ENCODE results near the gene ABCB1. TPM values are rescaled to one million over a fixed set of nuclear protein-coding genes. Genes with fewer than 3 reads are reported as not detected.

ABCB1 gene
- 1,000 to 10,000 TPM in 1 of 9 donors, 100 to 1,000 TPM in 7, 10 to 100 TPM in 1; 67.9 to 1,205 (median 399) TPM for total RNA-seq
- 1,000 to 10,000 TPM in 1 of 3 donors, 100 to 1,000 TPM in 1, 10 to 100 TPM in 1; 64.5 to 1,762 (median 185) TPM for polyA plus RNA-seq
- long read RNA-seq, donor 1, full-length matches to known transcripts: 6 of 77 reads
- long read RNA-seq, donor 1, partial matches to known transcripts: 53 of 77 reads
- long read RNA-seq, donor 1, other reads (novel, unspliced or antisense): 18 of 77 reads
- long read RNA-seq, donor 2: 0 reads
- long read RNA-seq, donor 3, full-length matches to known transcripts: 9 of 58 reads
- long read RNA-seq, donor 3, partial matches to known transcripts: 49 of 58 reads
- long read RNA-seq, donor 3, other reads (novel, unspliced or antisense): 0 of 58 reads
- long read RNA-seq, donor 4, full-length matches to known transcripts: 42 of 120 reads
- long read RNA-seq, donor 4, partial matches to known transcripts: 74 of 120 reads
- long read RNA-seq, donor 4, other reads (novel, unspliced or antisense): 4 of 120 reads
- long read RNA-seq, donor 5, full-length matches to known transcripts: 569 of 692 reads
- long read RNA-seq, donor 5, partial matches to known transcripts: 67 of 692 reads
- long read RNA-seq, donor 5, other reads (novel, unspliced or antisense): 56 of 692 reads
- long read RNA-seq, donor 6, full-length matches to known transcripts: 8 of 55 reads
- long read RNA-seq, donor 6, partial matches to known transcripts: 40 of 55 reads
- long read RNA-seq, donor 6, other reads (novel, unspliced or antisense): 7 of 55 reads
- long read RNA-seq, donor 7, partial matches to known transcripts: 15 of 20 reads
- long read RNA-seq, donor 7, other reads (novel, unspliced or antisense): 5 of 20 reads
- long read RNA-seq, donor 8, full-length matches to known transcripts: 4 of 25 reads
- long read RNA-seq, donor 8, partial matches to known transcripts: 21 of 25 reads
- long read RNA-seq, donor 8, other reads (novel, unspliced or antisense): 0 of 25 reads
- long read RNA-seq, donor 9, full-length matches to known transcripts: 2 of 7 reads
- long read RNA-seq, donor 9, partial matches to known transcripts: 5 of 7 reads
- long read RNA-seq, donor 9, other reads (novel, unspliced or antisense): 0 of 7 reads
- long read RNA-seq, donor 10, partial matches to known transcripts: 17 of 17 reads
- long read RNA-seq, donor 10, other reads (novel, unspliced or antisense): 0 of 17 reads

DNA sequence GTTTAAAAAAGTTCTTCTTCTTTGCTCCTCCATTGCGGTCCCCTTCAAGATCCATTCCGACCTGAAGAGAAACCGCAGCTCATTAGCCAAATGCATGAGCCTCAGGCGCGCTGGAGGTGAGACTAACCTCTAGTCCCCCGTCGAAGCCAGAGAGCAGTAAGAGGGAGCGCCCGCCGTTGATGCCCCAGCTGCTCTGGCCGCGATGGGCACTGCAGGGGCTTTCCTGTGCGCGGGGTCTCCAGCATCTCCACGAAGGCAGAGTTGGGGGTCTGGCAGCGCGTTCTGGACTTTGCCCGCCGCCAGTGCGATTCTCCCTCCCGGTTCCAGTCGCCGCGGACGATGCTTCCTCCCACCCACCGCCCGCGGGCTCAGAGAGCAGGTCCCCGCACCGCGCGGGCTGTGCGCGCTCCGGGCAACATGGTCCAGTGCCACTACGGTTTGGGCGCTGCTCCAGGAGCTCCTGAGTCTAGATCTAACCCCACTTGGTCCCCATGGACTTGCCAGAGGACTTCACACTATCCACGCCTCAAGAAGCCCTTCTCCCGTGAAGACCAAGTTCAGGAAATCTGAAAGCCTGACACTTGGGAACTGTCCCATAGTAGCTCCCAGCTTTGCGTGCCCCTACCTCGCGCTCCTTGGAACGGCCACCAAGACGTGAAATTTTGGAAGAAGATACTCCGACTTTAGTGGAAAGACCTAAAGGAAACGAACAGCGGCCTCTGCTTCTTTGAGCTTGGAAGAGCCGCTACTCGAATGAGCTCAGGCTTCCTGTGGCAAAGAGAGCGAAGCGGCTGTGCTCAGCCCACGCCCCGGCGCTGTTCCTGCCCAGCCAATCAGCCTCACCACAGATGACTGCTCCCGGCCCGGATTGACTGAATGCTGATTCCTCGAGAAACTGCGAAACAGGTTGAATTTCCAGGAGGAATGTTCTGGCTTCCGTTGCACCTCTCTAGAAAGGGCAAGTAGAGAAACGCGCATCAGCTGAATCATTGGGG, at the start of gene ABCB1:
Gene ABCB1 (minus strand): TSS at position 755 of the 995 bp plus-strand sequence. CDS start 700 bp downstream, at position 55.
- peak within 1 kb of the TSS in 4 of 5 donors; percentile 41 to 88 (median 86) for H3K27ac ChIP-seq
- DNase-seq: peak; percentile 87 to 96 (median 93)
- intact Hi-C loops (cut with DNase I): no loop called here
- TF ChIP-seq, protein P1, sequence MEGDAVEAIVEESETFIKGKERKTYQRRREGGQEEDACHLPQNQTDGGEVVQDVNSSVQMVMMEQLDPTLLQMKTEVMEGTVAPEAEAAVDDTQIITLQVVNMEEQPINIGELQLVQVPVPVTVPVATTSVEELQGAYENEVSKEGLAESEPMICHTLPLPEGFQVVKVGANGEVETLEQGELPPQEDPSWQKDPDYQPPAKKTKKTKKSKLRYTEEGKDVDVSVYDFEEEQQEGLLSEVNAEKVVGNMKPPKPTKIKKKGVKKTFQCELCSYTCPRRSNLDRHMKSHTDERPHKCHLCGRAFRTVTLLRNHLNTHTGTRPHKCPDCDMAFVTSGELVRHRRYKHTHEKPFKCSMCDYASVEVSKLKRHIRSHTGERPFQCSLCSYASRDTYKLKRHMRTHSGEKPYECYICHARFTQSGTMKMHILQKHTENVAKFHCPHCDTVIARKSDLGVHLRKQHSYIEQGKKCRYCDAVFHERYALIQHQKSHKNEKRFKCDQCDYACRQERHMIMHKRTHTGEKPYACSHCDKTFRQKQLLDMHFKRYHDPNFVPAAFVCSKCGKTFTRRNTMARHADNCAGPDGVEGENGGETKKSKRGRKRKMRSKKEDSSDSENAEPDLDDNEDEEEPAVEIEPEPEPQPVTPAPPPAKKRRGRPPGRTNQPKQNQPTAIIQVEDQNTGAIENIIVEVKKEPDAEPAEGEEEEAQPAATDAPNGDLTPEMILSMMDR (IDR thresholded peaks at IDR 0.05): peak in 1 of 6 experiments; percentile 6
- TF ChIP-seq POLR2A (IDR thresholded peaks at IDR 0.05): peak; percentile 85 to 99
- peaks cover 5 to 23% of the 10 kb centered on the region in 2 donors for H3K4me1 ChIP-seq (replicated peaks in 1 of 2)
- H3K9me3 ChIP-seq (replicated peaks in 1 of 3): no peaks in the 10 kb centered on the region
- no peaks in the 10 kb centered on the region for H3K36me3 ChIP-seq (replicated peaks in 1 of 2)
- no peaks in the 10 kb centered on the region for H3K27me3 ChIP-seq
- WGBS, 4 donors: 1 to 2% (median 1%) methylated on average over 32 to 61 of the region's 61 CpGs
- peak within 1 kb of the TSS in 3 of 4 donors; percentile 44 to 93 (median 83) for H3K4me3 ChIP-seq

DNA sequence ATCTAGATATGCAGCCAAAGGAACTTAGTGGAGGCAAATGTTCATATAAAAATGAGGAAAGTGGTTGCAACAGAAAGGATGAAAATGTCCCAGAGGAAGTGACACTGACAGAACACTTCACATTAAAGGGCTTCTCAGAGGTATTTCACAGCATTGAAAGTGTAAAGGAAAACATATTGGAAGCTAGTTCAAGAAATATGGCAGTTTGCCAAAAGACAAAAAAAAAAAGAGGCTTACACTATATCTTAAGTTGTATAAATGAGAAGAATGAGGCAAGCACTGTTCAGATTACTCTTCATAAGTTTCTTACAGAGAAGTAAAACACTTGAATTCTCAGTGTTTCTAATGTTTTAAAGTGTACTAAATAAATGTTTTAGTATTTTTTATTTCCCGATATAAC, 47.6 kb upstream of the ABCB1 start:
- no peak overlapping the region for H3K27ac ChIP-seq
- H3K36me3 ChIP-seq (replicated peaks in 1 of 2): no peaks in the 10 kb centered on the region
- 98 to 100% (median 98%) methylated on average over 1 of the region's 1 CpG for WGBS, 4 donors
- TF ChIP-seq, protein P1 (IDR thresholded peaks at IDR 0.05): no peak
- TF ChIP-seq POLR2A (IDR thresholded peaks at IDR 0.05): no peak
- no peak for DNase-seq
- intact Hi-C loops (cut with DNase I): no loop called here
- H3K4me1 ChIP-seq (replicated peaks in 1 of 2): peaks cover 0 to 19% of the 10 kb centered on the region in 2 donors
- no peaks in the 10 kb centered on the region for H3K27me3 ChIP-seq
- H3K4me3 ChIP-seq: no peak overlapping the region
- H3K9me3 ChIP-seq (replicated peaks in 1 of 3): no peaks in the 10 kb centered on the region

DNA sequence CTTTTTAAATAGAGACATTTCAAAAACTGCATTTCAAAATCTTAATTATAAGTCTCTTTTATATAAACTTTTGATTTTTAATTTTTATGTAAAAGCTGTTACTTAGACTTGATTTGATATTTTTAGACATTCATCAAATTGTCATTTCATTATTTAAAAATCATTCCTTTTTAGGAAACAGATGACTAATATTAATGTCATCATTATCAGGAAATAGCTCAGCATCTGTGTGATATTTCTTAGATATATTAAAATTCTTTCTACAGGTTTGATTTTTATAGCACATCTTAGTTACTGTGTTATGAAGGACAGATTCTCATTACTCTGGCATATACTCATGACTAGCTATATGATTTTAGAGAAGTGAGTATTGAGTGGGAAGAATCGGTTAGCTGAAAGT, 44.8 kb upstream of the ABCB1 start:
- Histone ChIP-seq H3K27ac (no peak overlapping the region), H3K4me3 (no peak overlapping the region), H3K4me1 (replicated peaks in 1 of 2) (peaks cover 0 to 19% of the 10 kb centered on the region in 2 donors), H3K9me3 (replicated peaks in 1 of 3) (no peaks in the 10 kb centered on the region), H3K27me3 (no peaks in the 10 kb centered on the region), H3K36me3 (replicated peaks in 1 of 2) (no peaks in the 10 kb centered on the region)
- 82 to 93% (median 87%) methylated on average over 1 of the region's 1 CpG for WGBS, 4 donors
- intact Hi-C loops (cut with DNase I): no loop called here
- no peak for DNase-seq
- no peak for TF ChIP-seq POLR2A (IDR thresholded peaks at IDR 0.05)
- TF ChIP-seq, protein P1 (IDR thresholded peaks at IDR 0.05): no peak

Measured in adrenal gland (tissue), 19 donors.